Panc1 (cell line): ENCODE data around the gene DOCK8.

Experiments
- POLR2AphosphoS5 ChIP-seq: IDR thresholded peaks from 2 replicates; pipeline ENCODE4 v1.6.1; 2012; ENCODE audit warnings: mild to moderate bottlenecking, low read depth, low read length, moderate library complexity
- TCF7L2 ChIP-seq: IDR thresholded peaks from 2 replicates; pipeline ENCODE4 v1.6.1; 2011; ENCODE audit warnings: mild to moderate bottlenecking, low read depth, low read length, inconsistent platforms
- TF ChIP-seq, protein P1 (sequence below): fragments of 450-650 bp; IDR thresholded peaks from 2 replicates; pipeline ENCODE4 v1.5.1; 2017; ENCODE audit warnings: mild to moderate bottlenecking

DNA sequence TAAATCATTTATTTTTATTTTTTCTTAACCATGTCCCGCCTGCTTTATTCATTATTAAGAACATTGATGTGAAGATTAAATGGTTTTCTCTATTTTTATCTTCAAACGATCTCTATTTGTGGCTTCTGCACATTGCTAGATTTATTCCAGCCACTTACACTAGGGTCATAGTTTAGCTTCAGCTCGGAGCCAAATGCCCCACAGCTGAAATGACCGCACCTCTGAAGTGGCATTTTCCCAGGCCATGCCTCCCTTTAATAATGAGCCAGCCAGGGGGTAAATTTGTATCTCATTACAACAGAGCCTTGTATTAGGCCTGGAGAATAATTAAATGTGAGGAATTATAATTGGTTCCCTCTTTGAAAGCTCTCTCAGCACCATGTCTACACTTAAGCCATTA is 89.4 kb downstream of the DOCK8 start:
- TF ChIP-seq TCF7L2 = no peak
- TF ChIP-seq, protein P1, sequence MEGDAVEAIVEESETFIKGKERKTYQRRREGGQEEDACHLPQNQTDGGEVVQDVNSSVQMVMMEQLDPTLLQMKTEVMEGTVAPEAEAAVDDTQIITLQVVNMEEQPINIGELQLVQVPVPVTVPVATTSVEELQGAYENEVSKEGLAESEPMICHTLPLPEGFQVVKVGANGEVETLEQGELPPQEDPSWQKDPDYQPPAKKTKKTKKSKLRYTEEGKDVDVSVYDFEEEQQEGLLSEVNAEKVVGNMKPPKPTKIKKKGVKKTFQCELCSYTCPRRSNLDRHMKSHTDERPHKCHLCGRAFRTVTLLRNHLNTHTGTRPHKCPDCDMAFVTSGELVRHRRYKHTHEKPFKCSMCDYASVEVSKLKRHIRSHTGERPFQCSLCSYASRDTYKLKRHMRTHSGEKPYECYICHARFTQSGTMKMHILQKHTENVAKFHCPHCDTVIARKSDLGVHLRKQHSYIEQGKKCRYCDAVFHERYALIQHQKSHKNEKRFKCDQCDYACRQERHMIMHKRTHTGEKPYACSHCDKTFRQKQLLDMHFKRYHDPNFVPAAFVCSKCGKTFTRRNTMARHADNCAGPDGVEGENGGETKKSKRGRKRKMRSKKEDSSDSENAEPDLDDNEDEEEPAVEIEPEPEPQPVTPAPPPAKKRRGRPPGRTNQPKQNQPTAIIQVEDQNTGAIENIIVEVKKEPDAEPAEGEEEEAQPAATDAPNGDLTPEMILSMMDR = no peak
- no peak for TF ChIP-seq POLR2AphosphoS5
